ENCODE measurements around the gene LY86.
"Not testable (repeated sequence)": the region's sequence is repeated elsewhere in the genome, so short reads cannot be mapped to it uniquely, and the experiment has no call there.

LY86 gene

GRCh38 chr6:6596529-6597328 lies 8.2 kb downstream of the LY86 start:
- DNase-seq (ENCODE audit: low read depth in 2 of 2): no peak

- DNase-seq (ENCODE audit: low read depth in 2 of 2): no peak
These were observed 9.2 kb downstream of the LY86 start for GRCh38 chr6:6597682-6598081.

- DNase-seq (ENCODE audit: low read depth in 2 of 2): no peak
These were observed 11.0 kb downstream of the LY86 start for GRCh38 chr6:6599468-6599873.

GRCh38 chr6:6600875-6601274 lies 12.4 kb downstream of the LY86 start:
- no peak for DNase-seq (ENCODE audit: low read depth in 2 of 2)

- DNase-seq (ENCODE audit: low read depth in 2 of 2): no peak
These were observed 13.7 kb downstream of the LY86 start for GRCh38 chr6:6602262-6602661.

GRCh38 chr6:6603317-6603716 lies 14.8 kb downstream of the LY86 start:
- DNase-seq (ENCODE audit: low read depth in 2 of 2): no peak

GRCh38 chr6:6604015-6604414 lies 15.5 kb downstream of the LY86 start:
- DNase-seq (ENCODE audit: low read depth in 2 of 2): no peak

GRCh38 chr6:6604566-6604965 lies 16.0 kb downstream of the LY86 start:
- DNase-seq (ENCODE audit: low read depth in 2 of 2): no peak

GRCh38 chr6:6605873-6606272 lies 17.4 kb downstream of the LY86 start:
- no peak for DNase-seq (ENCODE audit: low read depth in 2 of 2)

- not testable (repeated sequence) for DNase-seq (ENCODE audit: low read depth in 2 of 2)
These were observed 18.0 kb downstream of the LY86 start for GRCh38 chr6:6606391-6607030.

GRCh38 chr6:6609450-6609849 lies 20.9 kb downstream of the LY86 start:
- DNase-seq (ENCODE audit: low read depth in 2 of 2): no peak

- DNase-seq (ENCODE audit: low read depth in 2 of 2): no peak
These were observed 21.6 kb downstream of the LY86 start for GRCh38 chr6:6610031-6610591.

- DNase-seq (ENCODE audit: low read depth in 2 of 2): no peak
These were observed 23.0 kb downstream of the LY86 start for GRCh38 chr6:6611486-6611885.

- DNase-seq (ENCODE audit: low read depth in 2 of 2): no peak
These were observed 23.8 kb downstream of the LY86 start for GRCh38 chr6:6612308-6612707.

- not testable (repeated sequence) for DNase-seq (ENCODE audit: low read depth in 2 of 2)
These were observed 24.7 kb downstream of the LY86 start for GRCh38 chr6:6613103-6613718.

GRCh38 chr6:6614096-6614982 lies 25.8 kb downstream of the LY86 start:
- DNase-seq (ENCODE audit: low read depth in 2 of 2): no peak

- DNase-seq (ENCODE audit: low read depth in 2 of 2): no peak
These were observed 26.4 kb downstream of the LY86 start for GRCh38 chr6:6614983-6615349.

GRCh38 chr6:6616656-6617055 lies 28.1 kb downstream of the LY86 start:
- DNase-seq (ENCODE audit: low read depth in 2 of 2): no peak

GRCh38 chr6:6619021-6619794 lies 30.7 kb downstream of the LY86 start:
- no peak for DNase-seq (ENCODE audit: low read depth in 2 of 2)

GRCh38 chr6:6620766-6621425 lies 32.4 kb downstream of the LY86 start:
- DNase-seq (ENCODE audit: low read depth in 2 of 2): no peak
